ENCODE data around the gene NFYC.

The NFYC gene

DNA sequence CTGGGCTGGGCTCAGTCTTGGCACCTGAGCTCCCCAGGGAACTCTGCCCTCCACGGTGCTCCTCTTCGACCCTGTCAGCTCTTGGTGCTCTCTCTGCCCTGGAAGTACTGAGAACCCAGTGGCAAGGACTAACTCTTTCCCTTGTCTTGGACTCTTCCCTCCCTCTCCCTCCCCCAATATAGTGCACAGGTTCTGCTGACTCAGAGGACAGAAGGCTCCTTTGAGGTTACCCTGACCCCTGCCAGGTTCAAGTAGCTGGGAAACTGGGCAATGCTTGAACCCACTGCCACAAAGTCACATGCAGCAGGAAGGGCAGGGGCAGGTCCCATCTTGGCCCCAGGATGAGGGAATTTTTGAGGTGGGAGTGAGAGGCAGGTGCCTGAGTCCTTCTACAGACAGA lies 112.4 kb downstream of the NFYC start:
- Histone ChIP-seq H3K9me3 (ENCODE audit: insufficient read depth, low read depth, low read length) (no peaks in the 10 kb centered on the region), H3K27ac (ENCODE audit: low read depth, low read length) (no peak overlapping the region), H3K9ac (ENCODE audit: low read depth, low read length) (no peak overlapping the region), H3K4me3 (ENCODE audit: low read length) (no peak overlapping the region), H3K36me3 (ENCODE audit: insufficient read depth, low read length) (no peaks in the 10 kb centered on the region), H3K4me1 (ENCODE audit: insufficient read depth, low read length) (peaks cover 16% of the 10 kb centered on the region), H3K27me3 (ENCODE audit: insufficient read depth, low read length) (no peaks in the 10 kb centered on the region; the same call in 1 of the 2 replicates)
- 74% methylated on average over 2 of the region's 2 CpGs for WGBS

- H3K4me3 ChIP-seq (ENCODE audit: low read length): no peak overlapping the region
- H3K9ac ChIP-seq (ENCODE audit: low read depth, low read length): no peak overlapping the region
- H3K27me3 ChIP-seq (ENCODE audit: insufficient read depth, low read length): no peaks in the 10 kb centered on the region; the same call in 1 of the 2 replicates
- H3K4me1 ChIP-seq (ENCODE audit: insufficient read depth, low read length): peaks cover 16% of the 10 kb centered on the region
- no peaks in the 10 kb centered on the region for H3K9me3 ChIP-seq (ENCODE audit: insufficient read depth, low read depth, low read length)
- 91% methylated on average over 3 of the region's 3 CpGs for WGBS
- H3K27ac ChIP-seq (ENCODE audit: low read depth, low read length): no peak overlapping the region
- H3K36me3 ChIP-seq (ENCODE audit: insufficient read depth, low read length): no peaks in the 10 kb centered on the region
These were observed 114.7 kb downstream of the NFYC start for GRCh38 chr1:40806240-40806639.

- Histone ChIP-seq H3K4me3 (ENCODE audit: low read length) (no peak overlapping the region), H3K36me3 (ENCODE audit: insufficient read depth, low read length) (no peaks in the 10 kb centered on the region), H3K27me3 (ENCODE audit: insufficient read depth, low read length) (no peaks in the 10 kb centered on the region), H3K4me1 (ENCODE audit: insufficient read depth, low read length) (peaks cover 16% of the 10 kb centered on the region), H3K27ac (ENCODE audit: low read depth, low read length) (no peak overlapping the region), H3K9me3 (ENCODE audit: insufficient read depth, low read depth, low read length) (no peaks in the 10 kb centered on the region), H3K9ac (ENCODE audit: low read depth, low read length) (no peak overlapping the region; the same call in 1 of the 2 replicates)
- 73% methylated on average over 20 of the region's 20 CpGs for WGBS
These were observed 115.5 kb downstream of the NFYC start for GRCh38 chr1:40806731-40807695.

DNA sequence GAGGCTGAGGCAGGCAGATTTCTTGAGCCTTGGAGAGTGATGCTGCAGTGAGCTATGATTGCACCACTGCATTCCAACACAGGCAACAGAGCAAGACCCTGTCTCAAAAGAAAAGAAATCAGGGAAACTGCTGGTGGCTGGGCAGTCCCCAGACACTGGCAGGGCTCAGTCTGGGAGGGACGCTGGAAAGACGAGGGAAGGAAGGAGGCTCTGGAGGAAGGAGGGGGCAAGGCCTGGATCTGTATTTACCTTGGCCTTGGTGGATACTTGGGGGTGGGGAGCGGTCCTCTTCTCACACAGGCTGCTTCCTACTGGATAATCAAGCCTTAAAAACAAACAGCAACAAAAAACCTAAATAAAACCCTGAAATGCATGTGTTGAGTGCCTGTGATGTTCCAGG lies 116.5 kb downstream of the NFYC start:
- Histone ChIP-seq H3K9me3 (ENCODE audit: insufficient read depth, low read depth, low read length) (no peaks in the 10 kb centered on the region), H3K4me1 (ENCODE audit: insufficient read depth, low read length) (peaks cover 11% of the 10 kb centered on the region; the same call in 1 of the 2 replicates), H3K27me3 (ENCODE audit: insufficient read depth, low read length) (no peaks in the 10 kb centered on the region), H3K4me3 (ENCODE audit: low read length) (no peak overlapping the region), H3K27ac (ENCODE audit: low read depth, low read length) (no peak overlapping the region), H3K36me3 (ENCODE audit: insufficient read depth, low read length) (no peaks in the 10 kb centered on the region), H3K9ac (ENCODE audit: low read depth, low read length) (no peak overlapping the region)
- 79% methylated on average over 2 of the region's 3 CpGs for WGBS

DNA sequence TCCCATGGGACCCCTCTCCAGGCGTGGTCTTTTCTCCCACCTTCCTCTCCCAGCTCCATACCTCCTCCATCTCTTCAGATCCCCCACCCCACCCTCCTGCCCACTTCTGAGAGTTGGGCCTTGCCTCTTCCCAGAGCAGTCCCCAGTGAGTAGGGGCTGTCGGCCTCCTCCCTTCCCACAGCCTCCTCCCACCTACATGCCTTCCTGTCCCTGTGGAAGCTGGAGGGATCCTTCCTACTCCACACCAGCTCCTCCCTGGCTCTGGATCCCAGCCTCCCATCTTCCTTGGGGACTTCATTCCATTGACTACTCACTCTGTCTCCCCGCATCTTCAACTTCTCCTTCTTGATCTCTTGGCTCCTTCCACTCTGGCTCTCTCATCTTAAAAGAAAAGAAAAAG lies 116.9 kb downstream of the NFYC start:
- Histone ChIP-seq H3K9ac (ENCODE audit: low read depth, low read length) (no peak overlapping the region), H3K4me1 (ENCODE audit: insufficient read depth, low read length) (peaks cover 7% of the 10 kb centered on the region; the same call in 1 of the 2 replicates), H3K27ac (ENCODE audit: low read depth, low read length) (no peak overlapping the region), H3K36me3 (ENCODE audit: insufficient read depth, low read length) (no peaks in the 10 kb centered on the region), H3K9me3 (ENCODE audit: insufficient read depth, low read depth, low read length) (no peaks in the 10 kb centered on the region), H3K27me3 (ENCODE audit: insufficient read depth, low read length) (no peaks in the 10 kb centered on the region), H3K4me3 (ENCODE audit: low read length) (no peak overlapping the region)
- 84% methylated on average over 3 of the region's 3 CpGs for WGBS

DNA sequence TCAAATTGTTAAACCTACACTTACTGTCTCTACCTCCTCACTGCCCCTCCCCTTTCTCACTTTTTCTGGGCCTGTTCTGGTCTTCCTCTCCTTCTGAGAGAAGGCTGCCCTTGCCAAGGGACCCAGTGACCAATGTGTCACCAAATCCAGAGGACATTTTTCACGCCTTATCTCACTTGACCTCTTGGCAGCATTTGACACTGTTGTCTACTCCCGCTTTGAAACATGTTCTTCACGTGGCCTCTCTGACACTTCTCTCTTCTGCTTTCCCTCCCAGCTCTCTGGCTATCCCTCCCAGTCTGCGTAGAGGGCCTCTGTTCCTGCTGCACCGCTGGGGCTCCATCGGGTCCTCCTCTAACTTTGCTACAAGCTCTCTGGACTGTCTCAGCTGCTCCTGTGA lies 117.4 kb downstream of the NFYC start:
- Histone ChIP-seq H3K27ac (ENCODE audit: low read depth, low read length) (no peak overlapping the region), H3K27me3 (ENCODE audit: insufficient read depth, low read length) (no peaks in the 10 kb centered on the region), H3K4me3 (ENCODE audit: low read length) (no peak overlapping the region), H3K36me3 (ENCODE audit: insufficient read depth, low read length) (no peaks in the 10 kb centered on the region), H3K9me3 (ENCODE audit: insufficient read depth, low read depth, low read length) (no peaks in the 10 kb centered on the region), H3K9ac (ENCODE audit: low read depth, low read length) (no peak overlapping the region), H3K4me1 (ENCODE audit: insufficient read depth, low read length) (peaks cover 7% of the 10 kb centered on the region; the same call in 1 of the 2 replicates)
- 90% methylated on average over 6 of the region's 6 CpGs for WGBS

DNA sequence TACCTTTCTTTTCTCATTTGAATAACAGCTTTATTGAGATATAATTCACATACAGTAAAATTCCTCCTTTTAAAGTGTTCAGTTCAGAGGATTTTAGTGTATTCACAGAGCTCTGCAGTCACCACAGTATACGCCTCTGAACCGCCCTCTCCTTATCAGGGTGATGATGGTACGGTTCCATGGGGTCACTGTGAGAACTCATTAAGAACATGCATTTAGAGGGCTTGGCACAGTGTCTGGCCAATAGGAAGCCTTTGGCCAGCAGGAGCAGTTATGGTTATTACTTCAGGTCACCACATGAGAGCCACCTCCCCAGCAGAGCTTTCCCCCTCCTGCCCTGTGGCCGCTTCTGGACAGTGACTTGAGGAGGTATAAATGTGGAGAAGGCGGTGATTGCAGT lies 119.4 kb downstream of the NFYC start:
- H3K27ac ChIP-seq (ENCODE audit: low read depth, low read length): no peak overlapping the region
- 92% methylated on average over 5 of the region's 5 CpGs for WGBS
- no peaks in the 10 kb centered on the region for H3K9me3 ChIP-seq (ENCODE audit: insufficient read depth, low read depth, low read length)
- H3K4me3 ChIP-seq (ENCODE audit: low read length): no peak overlapping the region
- H3K27me3 ChIP-seq (ENCODE audit: insufficient read depth, low read length): 0 out of 2 replicates have a peak, but pooled peaks cover 3% of the 10 kb centered on the region
- H3K9ac ChIP-seq (ENCODE audit: low read depth, low read length): no peak overlapping the region
- peaks cover 7% of the 10 kb centered on the region; the same call in 1 of the 2 replicates for H3K4me1 ChIP-seq (ENCODE audit: insufficient read depth, low read length)
- H3K36me3 ChIP-seq (ENCODE audit: insufficient read depth, low read length): no peaks in the 10 kb centered on the region

DNA sequence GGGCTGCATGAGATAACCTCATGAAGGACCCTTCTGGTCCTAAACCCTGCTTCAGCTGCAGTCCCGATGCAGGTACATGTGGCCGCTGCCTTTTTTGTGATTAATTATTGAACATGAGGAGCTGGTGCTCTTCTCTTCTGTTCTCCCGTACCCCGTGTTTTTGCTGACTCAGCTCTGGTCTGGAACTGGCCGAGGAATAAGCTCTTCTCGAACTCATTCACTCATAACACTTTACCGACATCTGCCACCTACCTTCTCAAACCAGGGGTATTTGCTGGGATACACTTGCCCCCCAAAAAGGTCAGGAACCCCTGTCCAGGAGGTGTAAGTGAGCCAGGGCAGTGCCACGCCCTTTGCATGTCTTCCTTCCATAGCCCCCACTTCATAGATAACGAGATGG lies 123.9 kb downstream of the NFYC start:
- H3K4me3 ChIP-seq (ENCODE audit: low read length): no peak overlapping the region
- 90% methylated on average over 9 of the region's 9 CpGs for WGBS
- H3K9ac ChIP-seq (ENCODE audit: low read depth, low read length): no peak overlapping the region
- H3K36me3 ChIP-seq (ENCODE audit: insufficient read depth, low read length): no peaks in the 10 kb centered on the region
- H3K27ac ChIP-seq (ENCODE audit: low read depth, low read length): no peak overlapping the region
- no peaks in the 10 kb centered on the region for H3K4me1 ChIP-seq (ENCODE audit: insufficient read depth, low read length)
- H3K9me3 ChIP-seq (ENCODE audit: insufficient read depth, low read depth, low read length): no peaks in the 10 kb centered on the region
- peaks cover 23% of the 10 kb centered on the region for H3K27me3 ChIP-seq (ENCODE audit: insufficient read depth, low read length)

DNA sequence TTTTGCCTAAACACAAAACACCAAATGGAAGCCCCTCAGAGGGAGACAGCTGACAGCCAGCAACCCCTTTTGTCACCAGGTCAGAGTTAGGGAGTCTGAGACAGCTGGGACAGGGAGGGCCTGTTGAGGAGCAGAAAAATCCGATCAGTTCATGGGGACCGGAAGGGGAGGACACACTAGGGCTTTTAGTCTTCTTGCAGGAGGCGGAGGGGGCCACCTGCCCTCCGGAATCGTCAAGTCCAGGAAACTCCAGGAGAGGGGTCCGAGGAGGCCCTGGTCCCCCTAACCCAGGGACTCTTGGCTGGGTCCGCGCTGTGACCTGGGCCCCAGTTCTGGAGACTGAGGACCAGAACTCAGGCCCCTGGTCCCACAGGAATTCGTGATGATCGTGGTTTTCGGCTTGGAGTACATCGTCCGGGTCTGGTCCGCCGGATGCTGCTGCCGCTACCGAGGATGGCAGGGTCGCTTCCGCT lies 126.3 kb downstream of the NFYC start:
- Histone ChIP-seq H3K9ac (ENCODE audit: low read depth, low read length) (no peak overlapping the region), H3K4me3 (ENCODE audit: low read length) (peak overlapping the region; percentile 77), H3K9me3 (ENCODE audit: insufficient read depth, low read depth, low read length) (no peaks in the 10 kb centered on the region)

GRCh38 chr1:40818264-40818961 lies 126.9 kb downstream of the NFYC start:
- Histone ChIP-seq H3K9me3 (ENCODE audit: insufficient read depth, low read depth, low read length) (no peaks in the 10 kb centered on the region), H3K4me1 (ENCODE audit: insufficient read depth, low read length) (no peaks in the 10 kb centered on the region), H3K9ac (ENCODE audit: low read depth, low read length) (no peak overlapping the region), H3K36me3 (ENCODE audit: insufficient read depth, low read length) (no peaks in the 10 kb centered on the region), H3K27ac (ENCODE audit: low read depth, low read length) (no peak overlapping the region), H3K27me3 (ENCODE audit: insufficient read depth, low read length) (peaks cover 23% of the 10 kb centered on the region), H3K4me3 (ENCODE audit: low read length) (peak overlapping the region; percentile 77)
- WGBS: under 1% methylated on average over 59 of the region's 59 CpGs

More for the DNA sequence above, 126.3 kb downstream of the NFYC start:
- H3K36me3 ChIP-seq (ENCODE audit: insufficient read depth, low read length): no peaks in the 10 kb centered on the region
- 17% methylated on average over 19 of the region's 19 CpGs for WGBS
- H3K27ac ChIP-seq (ENCODE audit: low read depth, low read length): no peak overlapping the region
- no peaks in the 10 kb centered on the region for H3K4me1 ChIP-seq (ENCODE audit: insufficient read depth, low read length)
- peaks cover 23% of the 10 kb centered on the region for H3K27me3 ChIP-seq (ENCODE audit: insufficient read depth, low read length)

GRCh38 chr1:40819101-40819500 lies 127.6 kb downstream of the NFYC start:
- Histone ChIP-seq H3K27ac (ENCODE audit: low read depth, low read length) (no peak overlapping the region), H3K27me3 (ENCODE audit: insufficient read depth, low read length) (peaks cover 23% of the 10 kb centered on the region), H3K36me3 (ENCODE audit: insufficient read depth, low read length) (no peaks in the 10 kb centered on the region), H3K9me3 (ENCODE audit: insufficient read depth, low read depth, low read length) (no peaks in the 10 kb centered on the region), H3K4me1 (ENCODE audit: insufficient read depth, low read length) (peaks cover under 1% of the 10 kb centered on the region; the same call in 1 of the 2 replicates), H3K9ac (ENCODE audit: low read depth, low read length) (no peak overlapping the region), H3K4me3 (ENCODE audit: low read length) (peak overlapping the region; percentile 77)
- 75% methylated on average over 22 of the region's 26 CpGs for WGBS

Data from HUES64 (cell line).